NCI-H526 (cell line): ENCODE results near the gene NDST1.

Experiments
- DNase-seq, 2 experiments: peaks; one replicate each; lab custom pipeline; 2025; lab: John Stamatoyannopoulos, UW

The NDST1 gene

GRCh38 chr5:150570333-150570732 is 62.4 kb downstream of the NDST1 start:
- no peak for DNase-seq

GRCh38 chr5:150571836-150572235 is 63.9 kb downstream of the NDST1 start:
- DNase-seq, result no peak

- DNase-seq, result no peak
Observed at GRCh38 chr5:150573216-150573615, 65.3 kb downstream of the NDST1 start.

- no peak for DNase-seq
Observed at GRCh38 chr5:150573867-150574817, 66.2 kb downstream of the NDST1 start.

- DNase-seq, result no peak
Observed at GRCh38 chr5:150574818-150575547, 67.1 kb downstream of the NDST1 start.

- no peak for DNase-seq
Observed at GRCh38 chr5:150575745-150576448, 68.0 kb downstream of the NDST1 start.

- DNase-seq, result no peak
Observed at GRCh38 chr5:150576449-150576949, 68.6 kb downstream of the NDST1 start.

GRCh38 chr5:150577378-150578139 is 69.6 kb downstream of the NDST1 start:
- DNase-seq, result no peak

- DNase-seq, result no peak
Observed at GRCh38 chr5:150578781-150579461, 71.0 kb downstream of the NDST1 start.

- no peak for DNase-seq
Observed at GRCh38 chr5:150579462-150580400, 71.8 kb downstream of the NDST1 start.

GRCh38 chr5:150580917-150581316 is 73.0 kb downstream of the NDST1 start:
- DNase-seq, result no peak

- DNase-seq, result no peak
Observed at GRCh38 chr5:150582241-150583109, 74.5 kb downstream of the NDST1 start.

GRCh38 chr5:150583541-150584225 is 75.8 kb downstream of the NDST1 start:
- no peak for DNase-seq

- DNase-seq, result no peak
Observed at GRCh38 chr5:150584556-150585335, 76.8 kb downstream of the NDST1 start.

- no peak for DNase-seq
Observed at GRCh38 chr5:150585781-150586341, 77.9 kb downstream of the NDST1 start.

- no peak for DNase-seq
Observed at GRCh38 chr5:150587016-150587415, 79.1 kb downstream of the NDST1 start.
